ENCODE data around the gene PIP4K2A. TPM values are rescaled to one million over a fixed set of nuclear protein-coding genes. Genes with fewer than 3 reads are reported as not detected.

Gene PIP4K2A
- polyA plus RNA-seq, 1 experiment = 24.1 TPM

DNA sequence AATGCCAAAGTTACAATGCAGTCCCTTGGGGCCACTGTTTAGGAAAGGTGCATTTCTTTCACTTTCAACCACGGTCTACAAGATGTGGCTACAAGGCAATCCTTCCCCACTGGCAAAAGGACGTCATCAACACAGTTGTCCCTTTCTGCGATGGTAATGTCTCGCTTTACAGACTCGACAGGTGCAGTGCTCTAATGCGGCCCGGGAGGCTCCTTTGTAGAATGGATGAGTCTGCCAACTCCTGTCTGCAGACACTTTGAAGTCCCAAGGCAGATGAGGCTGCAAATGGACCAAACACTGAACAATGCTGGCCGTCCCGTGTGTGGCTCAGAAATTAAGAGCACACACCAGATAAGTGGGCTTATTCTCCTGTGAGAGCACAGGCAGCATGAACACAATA lies 133.7 kb downstream of the PIP4K2A start:
- POLR2A ChIA-PET = no interaction called here
- Histone ChIP-seq H3K27ac (ENCODE audit: low read depth, low read length) (no peak overlapping the region), H3K9me3 (ENCODE audit: control insufficient read depth, insufficient read depth, low read length) (no peaks in the 10 kb centered on the region; the same call in 1 of the 2 replicates), H3K4me3 (ENCODE audit: low read depth, low read length) (no peak overlapping the region), H3K27me3 (ENCODE audit: control insufficient read depth, insufficient read depth, low read length) (no peaks in the 10 kb centered on the region)
- TF ChIP-seq, protein P1, sequence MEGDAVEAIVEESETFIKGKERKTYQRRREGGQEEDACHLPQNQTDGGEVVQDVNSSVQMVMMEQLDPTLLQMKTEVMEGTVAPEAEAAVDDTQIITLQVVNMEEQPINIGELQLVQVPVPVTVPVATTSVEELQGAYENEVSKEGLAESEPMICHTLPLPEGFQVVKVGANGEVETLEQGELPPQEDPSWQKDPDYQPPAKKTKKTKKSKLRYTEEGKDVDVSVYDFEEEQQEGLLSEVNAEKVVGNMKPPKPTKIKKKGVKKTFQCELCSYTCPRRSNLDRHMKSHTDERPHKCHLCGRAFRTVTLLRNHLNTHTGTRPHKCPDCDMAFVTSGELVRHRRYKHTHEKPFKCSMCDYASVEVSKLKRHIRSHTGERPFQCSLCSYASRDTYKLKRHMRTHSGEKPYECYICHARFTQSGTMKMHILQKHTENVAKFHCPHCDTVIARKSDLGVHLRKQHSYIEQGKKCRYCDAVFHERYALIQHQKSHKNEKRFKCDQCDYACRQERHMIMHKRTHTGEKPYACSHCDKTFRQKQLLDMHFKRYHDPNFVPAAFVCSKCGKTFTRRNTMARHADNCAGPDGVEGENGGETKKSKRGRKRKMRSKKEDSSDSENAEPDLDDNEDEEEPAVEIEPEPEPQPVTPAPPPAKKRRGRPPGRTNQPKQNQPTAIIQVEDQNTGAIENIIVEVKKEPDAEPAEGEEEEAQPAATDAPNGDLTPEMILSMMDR (IDR thresholded peaks at IDR 0.05; ENCODE audit: low read depth, low read length) = no peak
- CTCF ChIA-PET = interaction anchor here (0.7 to 1.2 kb wide), 2 partner anchors 17 to 25 kb away, joined by 4 to 8 read pairs; no protein-coding TSS in a partner anchor
- no peak for DNase-seq (ENCODE audit: low read depth, low spot score)

DNA sequence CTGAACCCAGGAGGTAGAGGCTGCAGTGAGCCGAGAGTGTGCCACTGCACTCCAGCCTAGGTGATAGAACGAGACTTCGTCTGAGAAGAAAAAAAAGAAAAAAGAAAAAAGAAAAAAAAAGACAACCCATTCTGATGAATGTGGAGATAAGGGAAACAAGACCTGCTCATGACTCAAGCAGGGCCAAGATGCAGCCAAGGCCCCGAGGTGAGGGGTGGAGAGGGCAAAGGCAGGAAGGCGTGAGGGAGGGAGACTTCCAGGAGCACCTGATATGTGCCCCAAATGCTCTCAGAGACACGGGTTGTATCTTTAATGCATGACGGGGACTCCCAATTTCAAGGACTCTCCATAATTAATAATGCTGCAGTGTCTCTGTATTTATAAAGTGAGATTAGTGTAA lies 134.6 kb downstream of the PIP4K2A start:
- no peak overlapping the region for H3K4me3 ChIP-seq (ENCODE audit: low read depth, low read length)
- no peaks in the 10 kb centered on the region; the same call in 1 of the 2 replicates for H3K9me3 ChIP-seq (ENCODE audit: control insufficient read depth, insufficient read depth, low read length)
- ChIA-PET CTCF (no interaction called here), POLR2A (no interaction called here)
- no peaks in the 10 kb centered on the region for H3K27me3 ChIP-seq (ENCODE audit: control insufficient read depth, insufficient read depth, low read length)
- TF ChIP-seq, protein P1 (IDR thresholded peaks at IDR 0.05; ENCODE audit: low read depth, low read length) = no peak
- no peak overlapping the region for H3K27ac ChIP-seq (ENCODE audit: low read depth, low read length)
- no peak for DNase-seq (ENCODE audit: low read depth, low spot score)

DNA sequence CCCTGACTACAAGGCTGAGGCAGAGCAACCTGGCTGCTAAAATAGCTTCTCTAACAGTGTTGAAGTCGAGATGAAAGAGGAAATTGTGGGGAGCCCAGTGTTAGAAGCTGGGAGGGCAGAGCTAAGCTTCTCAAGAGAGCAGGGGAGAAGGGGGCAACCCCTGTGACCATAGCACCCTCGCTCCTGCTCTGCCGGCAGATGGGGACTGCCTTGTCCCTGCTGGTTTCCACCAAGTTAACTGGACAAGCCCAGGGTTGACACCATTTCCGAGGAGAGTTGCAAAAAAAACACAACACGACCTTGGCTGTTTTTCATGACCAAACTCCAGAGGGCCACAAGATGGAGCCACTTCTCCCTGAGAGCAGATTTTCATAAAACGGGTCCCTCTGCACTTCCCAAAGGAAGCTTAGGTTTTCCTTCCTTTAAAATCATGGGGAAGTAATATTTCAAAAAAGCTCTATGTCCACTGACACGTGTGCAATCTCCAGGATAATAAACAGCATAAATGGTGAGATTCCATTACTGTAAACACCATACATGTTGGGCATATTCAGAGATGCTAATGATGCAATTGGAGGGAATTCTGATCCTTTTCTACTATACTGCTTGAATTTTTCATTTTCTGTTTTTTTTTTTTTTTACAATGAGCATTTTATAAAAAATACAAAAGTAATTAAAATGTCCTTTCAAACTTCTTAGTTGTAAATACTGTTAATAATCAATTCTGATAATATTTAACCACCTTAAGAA lies 140.4 kb downstream of the PIP4K2A start:
- TF ChIP-seq, protein P1 (IDR thresholded peaks at IDR 0.05; ENCODE audit: low read depth, low read length) = peak; percentile 60
- ChIA-PET POLR2A (interaction anchor here (0.7 to 1.3 kb wide), 2 partner anchors 25 to 234 kb away, joined by 3 to 4 read pairs; no protein-coding TSS in a partner anchor), CTCF (interaction anchor here (0.5 to 4.8 kb wide), 39 partner anchors 9 to 1611 kb away, joined by 3 to 79 read pairs (median 4); no protein-coding TSS in a partner anchor)

DNA sequence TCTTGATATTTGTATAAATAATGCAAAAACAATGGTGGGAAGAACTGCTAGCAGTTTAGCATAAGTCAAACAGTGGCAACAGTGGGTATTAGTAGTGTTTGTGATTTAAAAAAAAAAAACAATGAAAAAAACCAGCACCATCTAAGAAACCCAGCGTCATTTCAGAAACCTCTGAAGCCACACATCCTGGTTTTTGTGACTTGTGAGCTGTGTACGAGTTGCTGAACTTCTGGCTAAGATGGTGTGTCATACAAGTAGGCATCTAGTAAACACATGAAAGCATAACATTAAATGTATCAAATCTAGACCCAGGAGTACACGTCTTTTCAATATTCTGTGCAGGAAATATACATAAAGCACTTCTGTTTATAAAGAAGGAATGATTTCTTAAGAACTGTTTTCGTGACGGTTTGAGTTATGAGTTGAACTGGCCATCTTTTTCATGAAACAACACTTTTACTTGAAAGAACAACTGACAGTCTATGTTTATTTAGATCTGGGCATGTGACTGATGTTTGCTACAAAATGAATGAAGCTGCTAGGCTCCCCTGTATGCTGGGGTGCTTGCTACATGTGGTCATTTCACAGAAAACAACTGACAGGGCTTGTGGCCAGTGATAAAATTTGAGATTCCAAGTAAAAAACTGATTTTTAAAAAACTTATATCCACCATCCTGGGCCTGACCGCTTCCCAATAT lies 143.5 kb downstream of the PIP4K2A start:
- H3K9me3 ChIP-seq (ENCODE audit: control insufficient read depth, insufficient read depth, low read length) = no peaks in the 10 kb centered on the region
- H3K4me3 ChIP-seq (ENCODE audit: low read depth, low read length) = no peak overlapping the region
- no peaks in the 10 kb centered on the region for H3K27me3 ChIP-seq (ENCODE audit: control insufficient read depth, insufficient read depth, low read length)
- CTCF ChIA-PET = interaction anchor here (4.8 kb wide), 1 partner anchor 419 kb away, joined by 79 read pairs; no protein-coding TSS in a partner anchor
- TF ChIP-seq, protein P1 (IDR thresholded peaks at IDR 0.05; ENCODE audit: low read depth, low read length) = no peak
- no peak overlapping the region for H3K27ac ChIP-seq (ENCODE audit: low read depth, low read length)
- POLR2A ChIA-PET = no interaction called here
- no peak for DNase-seq (ENCODE audit: low read depth, low spot score)

More for the DNA sequence above, 140.4 kb downstream of the PIP4K2A start:
- H3K4me3 ChIP-seq (ENCODE audit: low read depth, low read length) = no peak overlapping the region
- no peaks in the 10 kb centered on the region for H3K27me3 ChIP-seq (ENCODE audit: control insufficient read depth, insufficient read depth, low read length)
- H3K9me3 ChIP-seq (ENCODE audit: control insufficient read depth, insufficient read depth, low read length) = no peaks in the 10 kb centered on the region; the same call in 1 of the 2 replicates
- DNase-seq (ENCODE audit: low read depth, low spot score) = no peak
- no peak overlapping the region for H3K27ac ChIP-seq (ENCODE audit: low read depth, low read length)

DNA sequence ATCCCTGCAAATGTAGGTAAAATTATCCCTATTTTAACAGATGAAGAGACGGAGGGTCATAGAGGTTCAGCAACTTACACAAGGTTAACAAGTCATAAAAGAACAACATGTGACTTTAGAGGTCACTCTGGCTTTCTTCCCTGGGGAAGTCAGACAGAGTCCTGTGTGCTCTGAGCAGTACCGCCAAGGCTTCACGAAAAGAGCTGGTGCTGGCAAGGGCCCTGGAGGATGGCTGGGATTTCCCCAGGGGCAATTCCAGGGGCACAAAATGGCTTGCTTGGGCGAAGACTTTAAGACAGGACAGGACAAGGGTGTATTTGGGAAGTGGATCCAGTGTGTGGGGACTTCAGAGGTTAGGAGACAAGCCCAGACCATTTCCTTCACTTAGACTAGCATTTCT lies 144.1 kb downstream of the PIP4K2A start:
- H3K27ac ChIP-seq (ENCODE audit: low read depth, low read length) = no peak overlapping the region
- H3K9me3 ChIP-seq (ENCODE audit: control insufficient read depth, insufficient read depth, low read length) = no peaks in the 10 kb centered on the region
- no peak for DNase-seq (ENCODE audit: low read depth, low spot score)
- TF ChIP-seq, protein P1 (IDR thresholded peaks at IDR 0.05; ENCODE audit: low read depth, low read length) = no peak
- POLR2A ChIA-PET = no interaction called here
- no peaks in the 10 kb centered on the region for H3K27me3 ChIP-seq (ENCODE audit: control insufficient read depth, insufficient read depth, low read length)
- CTCF ChIA-PET = no interaction called here
- no peak overlapping the region for H3K4me3 ChIP-seq (ENCODE audit: low read depth, low read length)
